A549 treated with ZK216348 at 1 μM for 4 hours (cell line): Measurements from ENCODE around the gene DVL2. TPM values are rescaled to one million over a fixed set of nuclear protein-coding genes. Genes with fewer than 3 reads are reported as not detected.

ENCODE experiments used
- total RNA-seq: library from RNA; stranded (reverse); fragments of 200-300 nt; extraction: Qiagen RNA extraction; gene quantifications from 5 replicates; pipeline ENCODE4 v1.2.3, GENCODE V29; 2022; ENCODE audit warnings: low read depth

Gene DVL2
- 23.8 to 44.5 TPM (median 38.9 TPM) in 5 replicates for total RNA-seq

DNA sequence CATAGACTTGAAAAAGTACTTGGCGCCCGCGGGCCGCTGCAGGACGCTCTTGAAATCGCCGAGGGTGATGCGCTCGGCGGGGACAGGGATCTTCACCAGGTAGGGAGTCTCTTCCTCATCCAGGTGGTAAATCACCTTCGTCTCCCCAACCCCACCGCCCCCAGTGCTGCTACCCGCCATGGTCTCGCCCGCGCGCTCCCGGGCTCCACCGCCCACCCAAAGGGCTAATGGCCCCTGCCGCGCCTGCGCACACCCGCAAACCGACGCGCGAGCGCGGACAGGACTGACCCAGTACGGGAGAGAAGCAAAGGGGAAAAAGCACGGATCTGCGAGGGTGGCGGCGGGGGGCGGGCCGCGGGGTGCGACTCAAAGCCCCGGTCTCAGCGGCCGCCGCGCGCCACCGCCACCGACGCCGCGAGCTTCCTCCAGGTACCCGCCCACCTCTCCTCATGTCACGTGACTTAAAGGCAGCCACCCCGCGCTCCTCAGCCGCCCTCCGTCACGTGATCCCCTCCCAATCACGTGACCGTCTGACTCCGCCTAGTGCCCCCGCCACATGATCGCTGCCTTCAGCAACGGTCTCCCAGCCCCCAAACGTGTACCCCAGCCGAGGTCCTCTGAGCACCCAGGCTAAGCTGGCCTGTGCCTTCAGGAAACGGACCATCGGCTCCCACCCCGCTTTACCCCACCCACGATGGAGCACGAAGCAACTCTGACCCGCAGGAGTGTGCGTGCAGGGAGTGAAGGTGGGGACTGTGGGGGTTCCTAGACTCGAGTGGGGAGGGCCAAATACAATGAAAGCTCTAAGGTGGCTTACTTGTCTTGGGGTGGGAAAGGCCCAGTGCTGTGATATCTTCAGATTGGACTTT is at the start of gene DVL2:
Gene DVL2 (minus strand): TSS at position 435 of the 869 bp plus-strand sequence. CDS start 255 bp downstream, at position 180.

GRCh38 chr17:7281074-7281952 is 47.0 kb upstream of the DVL2 start, which contains the start of gene SLC2A4:
TSS of gene SLC2A4 (plus strand) at chr17:7281718. CDS start at chr17:7281935, 217 bp downstream.

GRCh38 chr17:7262192-7262934 is 28.0 kb upstream of the DVL2 start, which contains the start of gene CLDN7:
TSS of gene CLDN7 (minus strand) at chr17:7262478. CDS start at chr17:7262043, 435 bp downstream.

GRCh38 chr17:7252176-7253043 is 18.1 kb upstream of the DVL2 start, which contains the start of gene ELP5:
TSS of gene ELP5 (plus strand) at chr17:7252215. CDS start at chr17:7252551, 336 bp downstream.

GRCh38 chr17:7251661-7252175 is 17.4 kb upstream of the DVL2 start, which contains the start of gene CTDNEP1:
TSS of gene CTDNEP1 (minus strand) at chr17:7251734. CDS start at chr17:7251296, 438 bp downstream.

GRCh38 chr17:7241783-7242716 is 7.7 kb upstream of the DVL2 start, which contains the start of gene GABARAP:
TSS of gene GABARAP (minus strand) at chr17:7242449. CDS start at chr17:7242330, 119 bp downstream.

DNA sequence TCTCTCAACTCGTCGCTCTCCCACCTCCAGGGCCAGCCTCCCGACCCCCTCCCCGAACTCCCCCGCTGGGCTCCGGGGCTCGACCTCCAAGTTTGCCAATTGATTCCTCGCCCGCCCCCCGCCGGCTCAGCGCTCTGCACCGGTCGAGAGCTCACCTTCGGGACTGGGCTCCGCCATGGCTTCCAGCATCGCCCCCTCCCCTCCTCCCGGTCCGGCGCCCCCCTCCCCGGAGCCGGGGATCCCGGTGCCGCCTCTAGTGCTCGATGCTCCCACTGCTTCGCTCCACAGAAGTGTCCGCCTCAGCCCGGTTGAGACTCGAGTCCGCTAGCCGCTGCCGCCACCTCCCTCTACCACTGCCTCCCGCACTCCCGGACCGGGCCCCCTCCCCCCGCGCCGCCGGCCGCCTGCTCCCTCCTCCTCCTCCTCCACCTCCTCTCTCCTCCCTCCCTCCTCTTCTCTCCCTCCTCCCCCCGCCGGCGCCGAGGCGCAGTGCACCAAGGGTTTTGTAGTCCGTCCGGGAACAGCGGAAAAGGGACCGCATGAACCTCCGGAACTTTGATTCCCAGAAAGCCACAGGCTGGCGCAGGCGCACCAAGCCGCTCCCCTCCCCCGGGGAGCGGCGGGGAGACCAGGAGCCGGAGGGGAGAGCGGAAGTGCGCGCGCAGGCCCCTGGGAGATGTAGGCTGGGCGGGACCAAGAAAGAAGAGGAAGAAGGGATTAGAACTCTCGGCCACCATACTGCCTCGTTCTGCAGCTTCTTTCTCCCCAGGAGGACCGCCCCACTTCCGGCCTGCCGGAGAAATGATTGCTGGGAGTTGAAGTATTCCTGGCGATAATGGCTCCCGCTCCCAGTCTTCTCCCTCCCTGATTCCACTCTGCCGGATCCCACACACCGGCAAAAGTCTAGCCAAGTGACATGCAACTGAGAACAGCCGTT is 5.0 kb upstream of the DVL2 start, which contains the start of gene PHF23:
Gene PHF23 (minus strand): TSS at position 367 of the 937 bp plus-strand sequence. CDS start 178 bp downstream, at position 189.

DNA sequence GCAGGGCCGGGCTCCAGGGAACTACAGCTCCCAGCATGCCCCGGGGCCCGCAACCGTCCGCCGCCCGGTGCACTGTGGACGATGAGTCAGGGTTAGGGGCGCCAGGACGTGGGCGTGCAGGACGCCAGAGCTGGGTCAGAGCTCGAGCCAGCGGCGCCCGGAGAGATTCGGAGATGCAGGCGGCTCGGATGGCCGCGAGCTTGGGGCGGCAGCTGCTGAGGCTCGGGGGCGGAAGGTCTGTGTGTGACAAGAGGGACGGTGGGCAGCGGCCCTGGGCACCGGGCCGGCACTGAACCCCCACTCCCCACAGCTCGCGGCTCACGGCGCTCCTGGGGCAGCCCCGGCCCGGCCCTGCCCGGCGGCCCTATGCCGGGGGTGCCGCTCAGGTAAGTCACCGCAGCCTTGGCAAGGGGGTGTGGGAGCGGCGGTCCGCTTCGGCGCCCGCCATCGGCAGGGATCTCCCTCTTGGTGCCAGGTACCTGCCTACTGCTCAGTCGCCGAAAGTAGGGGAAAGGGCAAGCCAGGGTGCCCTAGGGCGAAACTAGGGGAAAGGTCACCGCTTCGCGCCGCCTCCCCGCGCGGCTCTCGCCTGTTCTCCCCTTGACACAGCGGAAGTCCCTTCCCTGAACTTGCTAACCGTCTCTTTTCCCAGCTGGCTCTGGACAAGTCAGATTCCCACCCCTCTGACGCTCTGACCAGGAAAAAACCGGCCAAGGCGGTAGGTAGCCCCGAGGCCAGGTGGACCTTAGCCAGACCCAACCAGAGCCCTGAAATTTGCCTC is 14.3 kb downstream of the DVL2 start, which contains the start of the genes ACADVL and DLG4:
Gene ACADVL (plus strand): TSS at position 127 of the 781 bp plus-strand sequence. CDS start 47 bp downstream, at position 174.
Gene DLG4 (minus strand): TSS at position 25 of the 781 bp plus-strand sequence.

DNA sequence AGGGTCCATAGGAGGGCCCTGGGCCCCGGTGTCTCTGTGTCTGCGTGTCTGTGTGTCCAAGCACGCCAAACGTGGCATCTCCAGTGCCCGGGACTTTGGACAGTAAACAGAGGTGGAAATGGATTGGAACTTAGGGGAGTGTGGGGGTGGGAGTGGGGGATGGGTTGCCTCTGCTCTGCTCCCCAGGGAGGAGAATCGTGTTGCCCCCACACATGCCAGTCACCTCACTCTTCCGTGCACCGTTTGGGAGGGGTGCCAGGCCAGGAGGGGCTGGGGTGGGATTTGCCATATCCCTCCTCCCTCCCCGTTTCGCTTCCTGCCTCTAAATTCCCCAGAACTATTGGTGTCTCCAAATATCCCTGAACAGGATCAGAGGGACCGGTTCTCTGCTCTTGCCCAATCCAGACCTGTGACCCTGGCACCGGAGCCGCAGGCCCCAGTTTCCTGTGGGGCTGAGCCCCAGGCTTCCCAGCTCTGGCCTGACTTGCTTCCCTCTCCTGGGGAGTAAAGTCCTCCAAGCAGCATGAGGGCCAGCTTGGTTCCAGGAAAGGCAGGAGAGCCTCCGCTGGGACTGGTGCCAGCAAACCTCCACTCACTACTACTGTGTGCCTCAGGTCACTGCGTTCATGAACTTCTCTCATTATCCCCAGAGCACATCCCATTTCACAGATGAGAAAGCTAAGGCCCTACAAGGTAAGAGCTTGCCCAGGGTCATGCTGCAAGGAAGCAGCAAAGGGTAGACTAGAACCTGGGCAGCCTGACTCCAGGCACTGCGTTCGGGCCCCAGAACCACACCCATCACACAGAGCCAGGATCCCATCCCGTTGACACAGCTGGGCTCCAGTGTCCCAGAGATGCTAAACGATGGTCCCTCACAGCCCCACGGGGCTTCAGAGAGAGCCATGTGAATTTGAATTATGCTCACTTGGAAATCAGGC is 54.7 kb downstream of the DVL2 start, which contains the start of gene ASGR1:
Gene ASGR1 (minus strand): TSS at position 54 of the 938 bp plus-strand sequence. CDS start 807 bp downstream, outside the sequence.

Other genes starting within 250 kb of the DVL2 start
- gene ALOX12, start 238.5 kb downstream of the DVL2 start, total RNA-seq: not detected in 5 replicates
- gene RNASEK, start 221.9 kb downstream of the DVL2 start, total RNA-seq: 408 to 509 TPM (median 429 TPM) in 5 replicates
- gene BCL6B, start 211.5 kb downstream of the DVL2 start, total RNA-seq: not detected in 5 replicates
- gene SLC16A13, start 198.5 kb downstream of the DVL2 start, total RNA-seq: 5.7 to 13.1 TPM (median 10.9 TPM) in 5 replicates
- not detected in 5 replicates for gene SLC16A11, start 190.4 kb downstream of the DVL2 start, total RNA-seq
- gene CLEC10A, start 154.3 kb downstream of the DVL2 start, total RNA-seq: not detected in 5 replicates
- 0.17 TPM in 1 of 5 replicates, not detected in the others for gene ASGR2, start 119.7 kb downstream of the DVL2 start, total RNA-seq
- gene ASGR1, start 55.1 kb downstream of the DVL2 start, total RNA-seq: 0.69 to 2.2 TPM (median 1.1 TPM) in 5 replicates
- gene DLG4, start 14.7 kb downstream of the DVL2 start, total RNA-seq: 5.1 to 8.9 TPM (median 7.9 TPM) in 5 replicates
- 303 to 481 TPM (median 423 TPM) in 5 replicates for gene ACADVL, start 14.6 kb downstream of the DVL2 start, total RNA-seq
- gene PHF23, start 4.9 kb upstream of the DVL2 start, total RNA-seq: 82.5 to 108 TPM (median 92.1 TPM) in 5 replicates
- gene GABARAP, start 7.9 kb upstream of the DVL2 start, total RNA-seq: 646 to 813 TPM (median 659 TPM) in 5 replicates
- 216 to 257 TPM (median 229 TPM) in 5 replicates for gene CTDNEP1, start 17.2 kb upstream of the DVL2 start, total RNA-seq
- gene ELP5, start 17.7 kb upstream of the DVL2 start, total RNA-seq: 101 to 153 TPM (median 123 TPM) in 5 replicates
- 0.29 to 2.9 TPM (median 1.6 TPM) in 5 replicates for gene CLDN7, start 28.0 kb upstream of the DVL2 start, total RNA-seq
- 0.20 to 0.42 TPM (median 0.27 TPM) in 5 replicates for gene SLC2A4, start 47.2 kb upstream of the DVL2 start, total RNA-seq
- 0.19 to 0.84 TPM (median 0.47 TPM) in 5 replicates for gene YBX2, start 60.1 kb upstream of the DVL2 start, total RNA-seq
- 1,510 to 1,758 TPM (median 1,707 TPM) in 5 replicates for gene EIF5A, start 73.1 kb upstream of the DVL2 start, total RNA-seq
- 96.6 to 116 TPM (median 107 TPM) in 5 replicates for gene GPS2, start 80.8 kb upstream of the DVL2 start, total RNA-seq
- 17.1 to 38.9 TPM (median 32.2 TPM) in 5 replicates for gene NEURL4, start 94.8 kb upstream of the DVL2 start, total RNA-seq
- 2.9 to 5.3 TPM (median 3.1 TPM) in 5 replicates for gene ACAP1, start 102.0 kb upstream of the DVL2 start, total RNA-seq
- 10.1 to 14.9 TPM (median 13.1 TPM) in 5 replicates for gene KCTD11, start 117.6 kb upstream of the DVL2 start, total RNA-seq
- gene TMEM95, start 120.6 kb upstream of the DVL2 start, total RNA-seq: not detected in 5 replicates
- gene TNK1, start 146.6 kb upstream of the DVL2 start, total RNA-seq: 1.3 to 1.9 TPM (median 1.8 TPM) in 5 replicates
- 29.3 to 48.8 TPM (median 39.6 TPM) in 5 replicates for gene PLSCR3, start 160.0 kb upstream of the DVL2 start, total RNA-seq
- gene TMEM256, start 169.6 kb upstream of the DVL2 start, total RNA-seq: 179 to 229 TPM (median 210 TPM) in 5 replicates
- 11.6 to 21.8 TPM (median 19.1 TPM) in 5 replicates for gene NLGN2, start 173.3 kb upstream of the DVL2 start, total RNA-seq
- not detected in 5 replicates for gene SPEM1, start 185.8 kb upstream of the DVL2 start, total RNA-seq
- not detected in 5 replicates for gene SPEM2, start 191.1 kb upstream of the DVL2 start, total RNA-seq
- gene SPEM3, start 194.3 kb upstream of the DVL2 start, total RNA-seq: not detected in 5 replicates
- gene TMEM102, start 200.9 kb upstream of the DVL2 start, total RNA-seq: 9.4 to 14.9 TPM (median 13.7 TPM) in 5 replicates
- gene FGF11, start 205.0 kb upstream of the DVL2 start, total RNA-seq: 0.99 to 1.7 TPM (median 1.0 TPM) in 5 replicates
- 6.9 to 9.9 TPM (median 9.7 TPM) in 5 replicates for gene CHRNB1, start 210.5 kb upstream of the DVL2 start, total RNA-seq
- 18.5 to 27.9 TPM (median 24.6 TPM) in 5 replicates for gene ZBTB4, start 245.1 kb upstream of the DVL2 start, total RNA-seq
- gene SLC35G6, start 246.9 kb upstream of the DVL2 start, total RNA-seq: not detected in 5 replicates
- 47.9 to 98.5 TPM (median 85.3 TPM) in 5 replicates for gene POLR2A, start 249.8 kb upstream of the DVL2 start, total RNA-seq